ENCODE measurements around the gene ATN1.

DNA sequence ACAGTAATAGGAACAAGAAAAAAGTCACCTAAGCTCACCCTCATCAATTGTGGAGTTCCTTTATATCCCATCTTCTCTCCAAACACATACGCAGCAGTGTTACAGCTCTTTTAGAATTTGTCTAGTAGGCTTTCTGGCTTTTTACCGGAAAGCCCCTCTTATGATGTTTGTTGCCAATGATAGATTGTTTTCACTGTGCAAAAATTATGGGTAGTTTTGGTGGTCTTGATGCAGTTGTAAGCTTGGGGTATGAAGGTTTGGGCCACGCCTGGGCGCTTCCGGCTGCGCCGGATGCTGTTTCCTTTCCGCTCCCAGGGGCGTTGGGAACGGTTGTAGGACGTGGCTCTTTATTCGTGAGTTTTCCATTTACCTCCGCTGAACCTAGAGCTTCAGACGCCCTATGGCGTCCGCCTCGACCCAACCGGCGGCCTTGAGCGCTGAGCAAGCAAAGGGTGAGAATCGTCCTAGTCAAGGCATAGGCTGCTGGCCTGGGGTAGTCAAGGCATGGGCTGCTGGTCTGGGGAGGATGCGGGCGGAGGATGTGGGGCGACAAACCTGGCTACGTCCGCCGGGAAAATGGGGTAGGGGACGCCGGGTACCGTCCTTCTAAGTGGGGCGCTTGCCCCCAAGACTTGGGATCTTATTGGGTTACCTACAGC is 16.1 kb downstream of the ATN1 start, which contains the start of the genes C12orf57 and RNU7-1:
- TF ChIP-seq, protein P1, sequence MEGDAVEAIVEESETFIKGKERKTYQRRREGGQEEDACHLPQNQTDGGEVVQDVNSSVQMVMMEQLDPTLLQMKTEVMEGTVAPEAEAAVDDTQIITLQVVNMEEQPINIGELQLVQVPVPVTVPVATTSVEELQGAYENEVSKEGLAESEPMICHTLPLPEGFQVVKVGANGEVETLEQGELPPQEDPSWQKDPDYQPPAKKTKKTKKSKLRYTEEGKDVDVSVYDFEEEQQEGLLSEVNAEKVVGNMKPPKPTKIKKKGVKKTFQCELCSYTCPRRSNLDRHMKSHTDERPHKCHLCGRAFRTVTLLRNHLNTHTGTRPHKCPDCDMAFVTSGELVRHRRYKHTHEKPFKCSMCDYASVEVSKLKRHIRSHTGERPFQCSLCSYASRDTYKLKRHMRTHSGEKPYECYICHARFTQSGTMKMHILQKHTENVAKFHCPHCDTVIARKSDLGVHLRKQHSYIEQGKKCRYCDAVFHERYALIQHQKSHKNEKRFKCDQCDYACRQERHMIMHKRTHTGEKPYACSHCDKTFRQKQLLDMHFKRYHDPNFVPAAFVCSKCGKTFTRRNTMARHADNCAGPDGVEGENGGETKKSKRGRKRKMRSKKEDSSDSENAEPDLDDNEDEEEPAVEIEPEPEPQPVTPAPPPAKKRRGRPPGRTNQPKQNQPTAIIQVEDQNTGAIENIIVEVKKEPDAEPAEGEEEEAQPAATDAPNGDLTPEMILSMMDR (conservative IDR thresholded peaks at IDR 0.05; ENCODE audit: low read depth, low read length), result no peak
- TF ChIP-seq EZH2 (IDR thresholded peaks at IDR 0.05; ENCODE audit: borderline replicate concordance, low read depth, low read length, poor library complexity, severe bottlenecking), result no peak

All from A673 (cell line).